Fibroblast of pulmonary artery (primary cell): ENCODE data around the gene CLIC4.

Source experiments
- DNase-seq: peaks from one replicate; pipeline ENCODE4 v3.0.0-alpha.2; 2010; ENCODE audit warnings: low read depth
- H3K4me3 ChIP-seq: replicated peaks from 2 replicates; pipeline ENCODE4 v1.5.1; 2011; ENCODE audit warnings: low read depth, mild to moderate bottlenecking, control low read depth, low read length, moderate library complexity
- CTCF ChIP-seq: IDR thresholded peaks from 2 replicates; pipeline ENCODE4 v1.5.1; 2011; ENCODE audit warnings: mild to moderate bottlenecking, control low read depth, low read length, inconsistent platforms; ENCODE audit errors: missing control alignments

CLIC4 gene

DNA sequence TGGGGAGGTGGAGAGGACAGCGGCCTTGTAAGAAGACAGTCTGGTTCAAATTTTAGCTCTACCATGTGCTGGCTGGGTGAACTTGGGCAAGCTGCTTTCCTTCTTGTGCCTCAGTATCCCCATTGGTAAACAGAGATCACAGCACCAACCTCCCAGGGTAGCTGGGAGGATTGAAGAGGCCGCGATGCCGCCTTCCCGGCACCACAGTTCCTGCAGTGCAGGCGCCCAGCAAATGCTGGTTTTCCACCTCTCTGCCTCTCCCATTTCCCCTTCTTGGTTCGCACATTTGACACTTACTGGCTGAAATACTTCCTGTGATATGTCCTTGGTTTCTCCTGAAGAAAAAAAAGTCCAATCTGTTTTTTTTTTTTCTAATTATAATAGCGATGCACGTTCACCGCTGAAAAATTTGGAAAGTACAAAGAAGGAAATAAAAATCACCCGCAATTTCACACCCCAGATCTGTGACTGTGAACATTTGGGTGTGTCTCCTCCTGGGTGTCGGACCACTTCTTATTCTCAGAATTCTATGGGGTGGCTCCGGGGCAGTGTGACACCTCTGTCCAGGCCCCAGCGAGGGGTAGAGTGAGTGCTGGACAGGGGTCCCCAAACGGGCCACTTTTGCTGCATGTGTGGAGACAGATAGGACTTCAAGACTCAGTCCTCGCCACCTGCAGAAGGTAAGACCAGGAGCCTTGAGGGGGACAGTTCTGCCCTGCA is 111.7 kb downstream of the CLIC4 start:
- no peak for TF ChIP-seq CTCF
- no peak overlapping the region for H3K4me3 ChIP-seq
- DNase-seq, result no peak

GRCh38 chr1:24857507-24858133 is 112.4 kb downstream of the CLIC4 start:
- TF ChIP-seq CTCF, result no peak
- no peak overlapping the region for H3K4me3 ChIP-seq
- DNase-seq, result no peak

GRCh38 chr1:24858277-24858676 is 113.0 kb downstream of the CLIC4 start:
- TF ChIP-seq CTCF, result no peak
- no peak overlapping the region for H3K4me3 ChIP-seq
- DNase-seq, result no peak

DNA sequence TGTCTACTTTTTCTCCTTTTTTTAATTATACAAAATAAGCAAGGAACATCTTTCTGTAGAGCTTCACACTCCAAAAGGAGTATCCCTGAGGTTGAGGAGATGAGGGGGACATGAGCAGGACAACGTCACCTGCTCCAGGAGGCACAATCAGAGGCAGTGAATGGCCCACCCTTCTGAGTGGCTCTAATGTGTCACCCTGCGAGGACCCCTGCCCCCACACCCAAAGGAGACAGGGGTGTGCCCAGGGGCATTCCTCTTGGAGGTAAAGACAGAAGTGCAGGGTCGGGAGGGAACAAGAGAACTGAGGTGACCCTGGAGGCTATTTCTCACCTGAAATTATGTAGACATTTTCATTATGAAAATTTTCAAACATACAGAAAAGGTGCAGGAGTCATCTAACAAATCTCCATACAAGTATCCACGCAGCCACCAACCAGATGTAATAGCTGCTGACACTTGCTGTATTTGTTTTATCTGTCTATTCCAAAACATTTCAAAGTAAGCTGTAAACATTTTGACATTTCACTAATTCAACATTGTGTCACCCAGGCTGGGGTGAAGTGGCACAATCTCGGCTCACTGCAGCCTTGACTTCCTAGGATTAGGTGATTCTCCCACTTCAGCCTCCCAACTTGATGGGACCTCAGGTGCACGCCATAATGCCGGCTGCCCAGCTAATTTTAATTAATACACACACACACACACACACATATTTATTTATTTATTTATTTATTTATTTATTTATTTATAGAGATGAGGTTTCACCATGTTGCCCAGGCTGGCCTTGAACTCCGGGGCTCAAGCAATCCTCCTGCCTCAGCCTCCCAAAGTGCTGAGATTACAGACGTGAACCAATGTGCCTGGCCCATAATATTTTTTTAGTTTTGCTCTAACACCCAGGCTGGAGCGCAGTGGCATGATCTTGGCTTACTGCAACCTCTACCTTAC is 114.1 kb downstream of the CLIC4 start:
- no peak for DNase-seq
- no peak overlapping the region for H3K4me3 ChIP-seq
- TF ChIP-seq CTCF, result no peak

DNA sequence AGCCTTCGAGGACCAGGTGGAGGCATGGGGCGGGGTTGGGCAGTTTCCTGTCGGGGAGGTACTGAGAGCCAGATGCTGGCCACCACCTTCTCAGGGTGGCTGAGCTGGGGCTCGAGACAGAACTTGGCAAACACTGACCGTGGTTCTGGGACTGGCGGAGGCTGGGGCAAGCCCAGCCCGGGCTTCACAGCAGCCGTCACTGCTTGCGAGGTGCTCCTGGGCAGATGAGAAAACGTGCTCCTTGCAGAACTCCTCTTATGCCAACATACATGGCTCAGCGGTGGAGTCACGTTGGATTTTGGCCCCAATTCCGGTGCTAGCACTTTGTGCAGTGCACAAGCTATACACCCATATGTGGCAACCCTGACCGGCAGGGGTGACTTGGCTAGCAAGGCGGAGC is 115.6 kb downstream of the CLIC4 start:
- DNase-seq, result no peak
- TF ChIP-seq CTCF, result no peak
- no peak overlapping the region for H3K4me3 ChIP-seq

GRCh38 chr1:24861821-24862727 is 116.8 kb downstream of the CLIC4 start:
- H3K4me3 ChIP-seq, result no peak overlapping the region
- peak; percentile 26 for DNase-seq
- TF ChIP-seq CTCF, result peak; percentile 25
